SK-N-MC (cell line): Measurements from ENCODE around the gene ANXA2R.

Experiments used
- DNase-seq: peaks from one replicate; pipeline ENCODE4 v3.0.0-alpha.2; 2011; ENCODE audit warnings: low read depth, low spot score
- H3K27ac ChIP-seq: fragments of 200-600 bp; sonication (generic); 2 replicates; pipeline ENCODE4 v1.5.1; 2016; ENCODE audit warnings: mixed run types
- H3K36me3 ChIP-seq: fragments of 200-600 bp; sonication (generic); 2 replicates; pipeline ENCODE4 v1.6.1; 2017; ENCODE audit warnings: antibody characterized with exemption, low read length, mixed read lengths; ENCODE audit not compliant: insufficient read depth
- H3K4me3 ChIP-seq: fragments of 200-600 bp; sonication (generic); 2 replicates; pipeline ENCODE4 v1.5.1; 2016
- H3K9ac ChIP-seq: fragments of 200-600 bp; sonication (generic); 2 replicates; pipeline ENCODE4 v1.8.0; 2017; ENCODE audit warnings: mixed run types, mixed read lengths; ENCODE audit not compliant: insufficient read length
- H3K9me3 ChIP-seq: fragments of 200-600 bp; sonication (generic); 2 replicates; pipeline ENCODE4 v1.6.1; 2017; ENCODE audit warnings: low read depth, mild to moderate bottlenecking, antibody characterized with exemption, low read length, moderate library complexity, mixed read lengths
- EZH2 ChIP-seq: fragments of 200-600 bp; sonication (generic); IDR thresholded peaks from one replicate; pipeline ENCODE4 v1.6.1; 2017; ENCODE audit warnings: antibody characterized with exemption
- FOXP2 ChIP-seq: optimal IDR thresholded peaks from 2 replicates; pipeline ENCODE3; 2011; ENCODE audit warnings: mild to moderate bottlenecking, moderate library complexity; ENCODE audit not compliant: insufficient read depth; ENCODE audit errors: extremely low read length, control extremely low read depth
- POLR2AphosphoS5 ChIP-seq: IDR thresholded peaks from 2 replicates; pipeline ENCODE4 v1.6.1; 2012; ENCODE audit warnings: mild to moderate bottlenecking, low read depth, low read length, borderline replicate concordance

ANXA2R gene

GRCh38 chr5:42992088-42992879 is 47.8 kb downstream of the ANXA2R start:
- Histone ChIP-seq H3K4me3 (no peak overlapping the region), H3K27ac (no peak overlapping the region), H3K36me3 (no peaks in the 10 kb centered on the region), H3K9me3 (no peaks in the 10 kb centered on the region), H3K9ac (no peak overlapping the region)
- no peak for DNase-seq
- no peak for TF ChIP-seq POLR2AphosphoS5
- TF ChIP-seq FOXP2, result no peak
- no peak for TF ChIP-seq EZH2

GRCh38 chr5:42991404-42992087 is 48.6 kb downstream of the ANXA2R start:
- no peak overlapping the region for H3K9ac ChIP-seq
- no peaks in the 10 kb centered on the region for H3K36me3 ChIP-seq
- no peak for DNase-seq
- H3K4me3 ChIP-seq, result no peak overlapping the region
- TF ChIP-seq FOXP2 (no peak), EZH2 (no peak), POLR2AphosphoS5 (no peak)
- no peaks in the 10 kb centered on the region for H3K9me3 ChIP-seq
- no peak overlapping the region for H3K27ac ChIP-seq

DNA sequence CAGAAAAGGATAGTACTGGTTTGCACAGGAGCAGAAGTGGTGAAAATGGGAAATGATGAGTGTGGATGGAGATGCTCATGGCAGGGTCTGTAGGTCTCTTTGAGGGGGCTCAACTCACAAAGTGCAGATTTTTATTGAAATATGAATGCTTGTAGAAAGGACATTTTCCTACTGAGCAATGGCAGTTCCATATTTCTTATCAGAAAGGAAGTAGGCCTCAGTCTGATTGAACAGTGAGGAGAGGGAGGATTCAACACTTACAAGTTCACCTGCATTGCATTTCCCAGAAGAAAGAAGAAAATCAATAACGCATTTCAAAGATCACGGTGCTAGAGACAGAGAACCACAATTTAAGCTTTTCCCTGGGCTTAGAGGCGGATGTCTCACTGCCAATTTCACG is 49.2 kb downstream of the ANXA2R start:
- TF ChIP-seq POLR2AphosphoS5 (no peak), FOXP2 (no peak), EZH2 (no peak)
- H3K27ac ChIP-seq, result no peak overlapping the region
- no peak overlapping the region for H3K9ac ChIP-seq
- no peaks in the 10 kb centered on the region for H3K36me3 ChIP-seq
- H3K9me3 ChIP-seq, result no peaks in the 10 kb centered on the region
- DNase-seq, result no peak
- no peak overlapping the region for H3K4me3 ChIP-seq
